K562 (cell line): Measurements from ENCODE around the gene DTL. TPM values are rescaled to one million over a fixed set of nuclear protein-coding genes. Genes with fewer than 3 reads are reported as not detected.

Source experiments
- ATAC-seq: fragments of 200-7000 bp; cut with Tn5 transposase; 3 replicates; pipeline ENCODE4 v1.9.1; 2020; ENCODE audit warnings: moderate library complexity
- BruUV-seq: library from RNA; stranded (reverse); fragments of 400-500 nt; replicated peaks from 2 replicates; lab custom pipeline; 2021; lab: Mats Ljungman, UMichigan
- CTCF ChIA-PET: fragments of 300-600 bp; formaldehyde crosslinking; extraction: SDS; loops from one replicate; lab custom pipeline; 2021; ENCODE audit warnings: low intra/inter-chr PET ratio; lab: Yijun Ruan, JAX
- POLR2A ChIA-PET: fragments of 300-600, 350-650 bp; sonication (Branson Sonifier 250); formaldehyde crosslinking; extraction: SDS; loops from one replicate; lab custom pipeline; 2021; ENCODE audit warnings: antibody characterized with exemption, inconsistent platforms; lab: Yijun Ruan, JAX
- DNase-seq, 4 experiments: peaks; one replicate each; pipeline versions ENCODE4 v3.0.0 to v3.0.0-alpha.2; 2011 to 2018; ENCODE audit warnings: low spot score in 3 of 4, mixed read lengths in 3 of 4; ENCODE audit errors: extremely low read depth in 1 of 4
- FAIRE-seq: peaks from 2 replicates; lab custom pipeline; 2011; peaks lifted over from hg19 to GRCh38; lab: Jason Lieb, UNC
- H2AFZ ChIP-seq: 2 replicates; pipeline ENCODE4 v1.6.0; 2011; ENCODE audit warnings: low read depth, low read length, control low read depth, inconsistent platforms
- H3K27ac ChIP-seq: fragments of 200-600 bp; 3 replicates; pipeline ENCODE4 v1.8.0; 2011; ENCODE audit warnings: low read depth, mild to moderate bottlenecking, control low read depth, inconsistent platforms, low read length, moderate library complexity, mixed read lengths; ENCODE audit errors: extremely low read depth
- H3K27me3 ChIP-seq, 2 experiments: fragments of 300-600 bp in 1 of 2; 2 replicates in 1 of 2; 3 replicates in 1 of 2; pipeline versions ENCODE4 v1.6.0 to v1.8.0; 2011; ENCODE audit warnings: inconsistent platforms in 2 of 2, low read length in 2 of 2, mild to moderate bottlenecking in 1 of 2, mixed read lengths in 1 of 2, moderate library complexity in 1 of 2; ENCODE audit not compliant: control insufficient read depth in 2 of 2, insufficient read depth in 2 of 2
- H3K36me3 ChIP-seq: fragments of 300-600 bp; 3 replicates; pipeline ENCODE4 v1.8.0; 2011; ENCODE audit warnings: mild to moderate bottlenecking, low read length, inconsistent platforms; ENCODE audit not compliant: control insufficient read depth, insufficient read depth
- H3K4me1 ChIP-seq, 2 experiments: fragments of 200-600 bp in 1 of 2; replicated peaks in 1 of 2; 2 replicates in 1 of 2; 3 replicates in 1 of 2; pipeline versions ENCODE4 v1.5.1 to v1.8.0; 2011; ENCODE audit warnings: inconsistent platforms in 2 of 2, low read length in 2 of 2, mild to moderate bottlenecking in 1 of 2, mixed read lengths in 1 of 2, moderate library complexity in 1 of 2; ENCODE audit not compliant: control insufficient read depth in 2 of 2, insufficient read depth in 2 of 2
- H3K4me2 ChIP-seq: 2 replicates; pipeline ENCODE4 v1.6.1; 2011; ENCODE audit warnings: low read length, control low read depth, inconsistent platforms, mixed read lengths; ENCODE audit not compliant: insufficient read depth
- H3K4me3 ChIP-seq: fragments of 200-600 bp; sonication (generic), shearing (Covaris generic); 2 replicates; pipeline ENCODE4 v1.5.1; 2016; ENCODE audit warnings: control low read depth, inconsistent platforms
- H3K79me2 ChIP-seq: fragments of 200-600 bp; 3 replicates; pipeline ENCODE4 v1.8.0; 2011; ENCODE audit warnings: low read length, inconsistent platforms; ENCODE audit not compliant: control insufficient read depth, insufficient read depth
- H3K9ac ChIP-seq, 2 experiments: 2 replicates each; pipeline versions ENCODE4 v1.6.0 to v1.6.1; 2011; ENCODE audit warnings: low read depth in 2 of 2, low read length in 2 of 2, control low read depth in 1 of 2, inconsistent platforms in 1 of 2, mild to moderate bottlenecking in 1 of 2, mixed read lengths in 1 of 2; ENCODE audit not compliant: insufficient read depth in 1 of 2
- H3K9me1 ChIP-seq: one replicate; pipeline ENCODE4 v1.6.0; 2011; ENCODE audit warnings: inconsistent platforms, mild to moderate bottlenecking, low read length, moderate library complexity; ENCODE audit not compliant: control insufficient read depth, insufficient read depth
- H3K9me3 ChIP-seq: replicated peaks from 2 replicates; pipeline ENCODE4 v1.5.1; 2011; ENCODE audit warnings: low read depth, low read length, inconsistent platforms; ENCODE audit not compliant: control insufficient read depth, insufficient read depth
- H4K20me1 ChIP-seq: replicated peaks from 2 replicates; pipeline ENCODE4 v1.6.1; 2011; ENCODE audit warnings: low read length, inconsistent platforms, mixed read lengths; ENCODE audit not compliant: control insufficient read depth, insufficient read depth
- DEAF1 ChIP-seq: fragments of 450-650 bp; formaldehyde crosslinking; IDR thresholded peaks from 2 replicates; pipeline ENCODE4 v1.4.0; 2020; ENCODE audit warnings: mild to moderate bottlenecking, moderate library complexity
- FOXJ3 ChIP-seq: sonication (generic); formaldehyde crosslinking; IDR thresholded peaks from 2 replicates; pipeline ENCODE4 v1.4.0; 2020; ENCODE audit warnings: mild to moderate bottlenecking, missing genetic modification reagents
- HBP1 ChIP-seq: fragments of 450-650 bp; formaldehyde crosslinking; IDR thresholded peaks from 2 replicates; pipeline ENCODE4 v1.4.0; 2022; ENCODE audit warnings: missing genetic modification characterization
- KLF10 ChIP-seq: fragments of 250-450 bp; sonication (Bioruptor Pico); IDR thresholded peaks from 2 replicates; pipeline ENCODE4 v1.6.1; 2021; ENCODE audit warnings: matching md5 sums
- NR2F6 ChIP-seq: fragments of 450-650 bp; formaldehyde crosslinking; IDR thresholded peaks from 2 replicates; pipeline ENCODE4 v1.4.0; 2020; ENCODE audit warnings: mild to moderate bottlenecking
- SPI1 ChIP-seq: IDR thresholded peaks from 2 replicates; pipeline ENCODE4 v1.6.1; 2011; ENCODE audit warnings: low read depth, low read length, control low read depth, borderline replicate concordance
- YY1 ChIP-seq, 3 experiments: IDR thresholded peaks; 2 replicates each; pipeline ENCODE4 v1.6.1; 2011; ENCODE audit warnings: low read length in 2 of 3, mild to moderate bottlenecking in 2 of 3, moderate library complexity in 2 of 3, borderline replicate concordance in 1 of 3, control low read depth in 1 of 3, low read depth in 1 of 3; ENCODE audit not compliant: insufficient read depth in 3 of 3, insufficient replicate concordance in 2 of 3, control insufficient read depth in 1 of 3, insufficient read length in 1 of 3; ENCODE audit errors: extremely low read depth in 1 of 3
- ZNF707 ChIP-seq: fragments of 250-450 bp; sonication (Bioruptor Pico); conservative IDR thresholded peaks from 2 replicates; pipeline ENCODE4 v1.8.0; 2022; ENCODE audit warnings: inconsistent platforms, mild to moderate bottlenecking, moderate library complexity
- WGBS: fragments of 100-300 bp; shearing (Covaris generic); methylation state at CpG from one replicate; pipeline ENCODE4 v1.1.6; 2016; ENCODE audit warnings: low coverage, mixed read lengths; ENCODE audit not compliant: insufficient coverage; ENCODE audit errors: missing lambda C conversion rate; 5-methylcytosine and 5-hydroxymethylcytosine counted together
- in situ Hi-C: fragments of 300-500 bp; cut with MboI; formaldehyde crosslinking; loops from 4 replicates; pipeline ENCODE4 v1.15.0; 2018; ENCODE audit warnings: inconsistent platforms, mixed read lengths
- intact Hi-C: fragments of 100-400 bp; cut with micrococcal nuclease; formaldehyde crosslinking; loops from 2 replicates; pipeline ENCODE4 v1.14.2; 2022
- polyA plus RNA-seq, 8 experiments: library from polyadenylated mRNA; depleted of rRNA in 4 of 8; stranded (reverse) in 5 of 8; unstranded in 3 of 8; fragments of >200 nt; fragmentation: Nextera tagmentation in 2 of 8; fragmentation: Illumina TruSeq in 1 of 8; extraction: Ambion mirVana in 2 of 8; extraction: Trizol in 1 of 8; gene quantifications; 2 replicates each; pipeline versions ENCODE4 v1.2.1 to v1.2.3, GENCODE V29; 2011 to 2014; ENCODE audit warnings: inconsistent platforms in 1 of 8, missing spikeins in 1 of 8
- total RNA-seq, 7 experiments: library from RNA; depleted of rRNA in 6 of 7; stranded (reverse); fragments of >200 nt in 6 of 7; fragmentation: Illumina TruSeq in 2 of 7; extraction: Trizol in 2 of 7; gene quantifications; 2 replicates each; pipeline versions ENCODE4 v1.2.1 to v1.2.3, GENCODE V29; 2011 to 2021; ENCODE audit warnings: low replicate concordance in 1 of 7
- TF ChIP-seq, protein P1 (sequence below): fragments of 450-650 bp; formaldehyde crosslinking; IDR thresholded peaks from 2 replicates; pipeline ENCODE4 v1.4.0; 2022; ENCODE audit warnings: mild to moderate bottlenecking, moderate library complexity

DTL gene
- total and polyA plus RNA-seq, 9 of the 15 experiments (the other 6 are each of a cell fraction or from before 2014, with no cell fraction given) = 38.3 to 81.0 (median 63.2) TPM

GRCh38 chr1:212070720-212071302 is 35.3 kb downstream of the DTL start (continued):
- TF ChIP-seq FOXJ3 (CRISPR knock-in tag) (no peak), NR2F6 (no peak), KLF10 (no peak), DEAF1 (peak; percentile 95), SPI1 (no peak)
- TF ChIP-seq, protein P1, sequence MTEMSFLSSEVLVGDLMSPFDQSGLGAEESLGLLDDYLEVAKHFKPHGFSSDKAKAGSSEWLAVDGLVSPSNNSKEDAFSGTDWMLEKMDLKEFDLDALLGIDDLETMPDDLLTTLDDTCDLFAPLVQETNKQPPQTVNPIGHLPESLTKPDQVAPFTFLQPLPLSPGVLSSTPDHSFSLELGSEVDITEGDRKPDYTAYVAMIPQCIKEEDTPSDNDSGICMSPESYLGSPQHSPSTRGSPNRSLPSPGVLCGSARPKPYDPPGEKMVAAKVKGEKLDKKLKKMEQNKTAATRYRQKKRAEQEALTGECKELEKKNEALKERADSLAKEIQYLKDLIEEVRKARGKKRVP (CRISPR knock-in tag) = no peak

- Histone ChIP-seq H3K27me3 (no peaks in the 10 kb centered on the region), H3K79me2 (0 out of 3 replicates have a peak, but pooled peaks cover 3% of the 10 kb centered on the region), H3K27ac (no peak overlapping the region), H2AFZ (no peak overlapping the region), H3K4me1 (no peaks in the 10 kb centered on the region), H3K4me2 (no peak overlapping the region), H3K9ac (no peak overlapping the region), H4K20me1 (no peaks in the 10 kb centered on the region), H3K36me3 (peaks cover 92% of the 10 kb centered on the region), H3K4me3 (no peak overlapping the region), H3K9me1 (no peaks in the 10 kb centered on the region), H3K9me3 (no peaks in the 10 kb centered on the region)
- TF ChIP-seq ZNF707 (CRISPR knock-in tag) (no peak), YY1 (IDR thresholded peaks at IDR 0.05; ENCODE audit: borderline replicate concordance in 1 of 3, control insufficient read depth in 1 of 3, extremely low read depth in 1 of 3, insufficient read depth in 3 of 3, insufficient read length in 1 of 3, insufficient replicate concordance in 2 of 3, low read depth in 1 of 3, low read length in 2 of 3) (no peak), HBP1 (no peak)
- ATAC-seq = no peak
- FAIRE-seq = no peak
- intact Hi-C loops (loop anchor here (10.0 kb wide), 1 partner anchor 83 kb away; no protein-coding TSS in a partner anchor), in situ Hi-C loops (loop anchor here (5.0 kb wide), 2 partner anchors 230 to 385 kb away; no protein-coding TSS in a partner anchor)
- BruUV-seq = no TSS peak
- ChIA-PET CTCF (interaction anchor here (4.4 kb wide), 1 partner anchor 220 kb away, joined by 47 read pairs; no protein-coding TSS in a partner anchor), POLR2A (interaction anchor here (0.7 to 1.4 kb wide), 3 partner anchors 10 to 283 kb away, joined by 3 read pairs; no protein-coding TSS in a partner anchor)
- DNase-seq = no peak
- 97% methylated on average over 1 of the region's 1 CpG for WGBS
Observed at GRCh38 chr1:212072047-212072446, 36.5 kb downstream of the DTL start.
